ENCODE results near the gene ACTL7B.
"Not testable (repeated sequence)": the region's sequence is repeated elsewhere in the genome, so short reads cannot be mapped to it uniquely, and the experiment has no call there.

The ACTL7B gene, protein sequence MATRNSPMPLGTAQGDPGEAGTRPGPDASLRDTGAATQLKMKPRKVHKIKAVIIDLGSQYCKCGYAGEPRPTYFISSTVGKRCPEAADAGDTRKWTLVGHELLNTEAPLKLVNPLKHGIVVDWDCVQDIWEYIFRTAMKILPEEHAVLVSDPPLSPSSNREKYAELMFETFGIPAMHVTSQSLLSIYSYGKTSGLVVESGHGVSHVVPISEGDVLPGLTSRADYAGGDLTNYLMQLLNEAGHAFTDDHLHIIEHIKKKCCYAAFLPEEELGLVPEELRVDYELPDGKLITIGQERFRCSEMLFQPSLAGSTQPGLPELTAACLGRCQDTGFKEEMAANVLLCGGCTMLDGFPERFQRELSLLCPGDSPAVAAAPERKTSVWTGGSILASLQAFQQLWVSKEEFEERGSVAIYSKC

DNA sequence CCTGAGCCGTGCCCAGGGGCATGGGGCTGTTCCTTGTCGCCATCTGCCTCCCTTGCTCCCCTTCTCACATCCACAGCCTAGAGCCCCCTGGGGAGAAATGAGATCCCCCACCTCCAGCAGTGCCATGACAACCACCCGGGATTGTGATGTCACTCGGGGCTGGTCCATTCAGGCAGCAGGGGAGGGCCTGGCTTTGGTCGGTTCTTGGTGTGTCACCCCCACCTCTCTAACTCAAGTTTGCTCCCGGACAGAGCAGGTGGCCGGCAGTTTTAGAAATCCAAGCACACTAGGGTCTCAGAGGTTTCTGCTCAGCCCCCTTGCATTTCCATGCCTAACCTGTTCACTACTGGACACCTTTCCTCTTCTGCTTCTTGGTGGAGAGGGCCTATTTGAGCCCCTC lies at the start of gene ACTL7B:
ACTL7B (minus strand) TSS at position 99 of the 400 bp plus-strand sequence; CDS start at position 43, 56 bp downstream.
- no peak for DNase-seq

GRCh38 chr9:108905494-108905893 lies 49.7 kb upstream of the ACTL7B start:
- DNase-seq, result no peak

DNA sequence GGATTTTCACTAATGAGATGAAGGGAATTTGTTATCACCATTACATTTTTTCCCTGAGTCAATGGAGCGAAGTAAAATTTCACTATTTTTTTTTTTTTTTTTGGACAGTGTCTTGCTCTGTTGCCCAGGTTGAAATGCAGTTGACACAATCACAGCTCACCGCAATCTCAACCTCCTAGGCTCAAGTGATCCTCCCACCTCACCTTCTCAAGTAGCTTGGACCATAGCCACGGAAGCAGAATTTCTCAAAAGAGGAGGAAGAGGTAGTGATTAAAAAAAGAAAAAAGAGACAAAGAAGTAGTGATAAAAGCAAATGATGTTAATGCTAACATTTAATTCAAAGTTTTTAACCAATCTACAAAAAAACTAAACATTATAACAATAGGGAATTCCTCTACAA lies 48.4 kb upstream of the ACTL7B start:
- no peak for DNase-seq

GRCh38 chr9:108903420-108904103 lies 47.8 kb upstream of the ACTL7B start:
- DNase-seq, result no peak

GRCh38 chr9:108900176-108900575 lies 44.4 kb upstream of the ACTL7B start:
- no peak for DNase-seq

DNA sequence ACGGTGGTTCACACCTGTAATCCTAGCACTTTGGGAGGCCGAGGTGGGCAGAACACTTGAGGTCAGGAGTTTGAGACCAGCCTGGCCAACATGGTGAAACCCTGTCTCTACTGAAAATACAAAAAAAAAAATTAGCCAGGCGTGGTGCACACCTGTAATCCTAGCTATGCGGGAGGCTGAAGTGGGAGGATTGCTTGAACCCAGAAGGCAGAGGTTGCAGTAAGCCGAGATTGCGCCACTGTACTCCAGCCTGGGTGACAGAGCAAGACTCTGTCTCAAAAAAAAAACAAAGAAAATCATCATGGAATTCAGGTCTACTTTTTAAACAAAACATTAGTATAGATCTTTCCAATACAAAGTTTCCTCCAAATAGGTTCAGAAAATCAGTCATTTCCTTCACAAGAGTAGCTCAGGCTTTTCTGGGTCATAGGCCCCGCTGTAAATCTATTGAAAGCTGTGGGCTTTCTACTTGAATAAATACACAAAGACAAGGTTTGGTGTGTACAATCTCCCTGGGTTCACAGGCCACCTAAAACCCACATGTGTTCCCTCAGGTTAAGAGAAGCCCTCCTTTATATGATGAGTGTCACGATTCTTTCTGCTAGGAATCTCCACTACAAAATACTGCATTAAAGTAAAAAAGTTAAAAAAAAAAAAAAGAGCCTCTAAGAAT lies 43.4 kb upstream of the ACTL7B start:
- DNase-seq, result not testable (repeated sequence)

- no peak for DNase-seq
Observed at GRCh38 chr9:108897324-108898096, 41.7 kb upstream of the ACTL7B start.

GRCh38 chr9:108894225-108894997 lies 38.6 kb upstream of the ACTL7B start:
- DNase-seq, result no peak

DNA sequence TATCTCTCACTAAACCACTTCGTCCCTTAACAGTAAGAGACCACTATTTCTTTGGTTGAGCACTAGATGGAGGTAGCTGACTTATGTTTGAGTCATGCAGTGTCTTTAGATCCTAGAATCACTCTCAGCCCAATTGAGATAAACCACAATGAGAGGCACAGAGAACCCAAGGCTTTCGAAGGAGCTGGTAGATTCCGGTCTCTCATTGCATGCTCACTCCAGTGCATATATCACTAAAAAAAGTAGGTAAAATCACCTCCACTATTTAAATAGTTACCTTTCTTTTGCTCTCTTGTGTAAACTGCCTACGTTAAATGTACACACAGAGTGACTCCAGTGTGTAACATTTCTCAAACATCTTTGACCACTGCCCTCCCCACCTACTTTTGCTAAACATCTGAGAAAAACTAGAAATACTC lies 33.9 kb upstream of the ACTL7B start:
- DNase-seq, result no peak

- peak in 1 of 2 experiments; percentile 56 for DNase-seq
Observed at GRCh38 chr9:108886594-108887271, 30.9 kb upstream of the ACTL7B start.

GRCh38 chr9:108885643-108886348 lies 30.0 kb upstream of the ACTL7B start:
- DNase-seq, result peak; percentile 9 to 76

DNA sequence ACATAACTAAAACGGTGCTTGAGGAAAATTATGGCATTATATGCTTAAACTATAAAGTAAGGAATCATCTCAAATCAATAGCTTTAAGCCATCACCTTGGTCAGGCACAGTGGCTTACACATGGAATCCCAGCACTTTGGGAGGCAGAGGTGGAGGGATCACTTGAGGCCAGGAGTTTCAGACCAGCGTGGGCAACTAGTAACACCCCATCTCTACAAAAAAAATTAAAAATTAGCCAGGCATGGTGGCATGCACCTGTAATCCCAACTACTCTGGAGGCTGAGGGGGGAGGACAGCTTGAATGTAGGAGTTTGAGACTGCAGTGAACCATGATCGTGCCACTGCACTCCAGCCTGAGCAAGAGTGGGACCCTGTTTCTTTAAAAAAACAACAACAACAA lies 28.9 kb upstream of the ACTL7B start:
- DNase-seq, result no peak

- DNase-seq, result no peak
Observed at GRCh38 chr9:108883085-108883484, 27.3 kb upstream of the ACTL7B start.

GRCh38 chr9:108882052-108882888 lies 26.5 kb upstream of the ACTL7B start:
- no peak for DNase-seq

GRCh38 chr9:108880738-108881316 lies 25.0 kb upstream of the ACTL7B start:
- DNase-seq, result no peak

- DNase-seq, result no peak
Observed at GRCh38 chr9:108877524-108877923, 21.7 kb upstream of the ACTL7B start.

DNA sequence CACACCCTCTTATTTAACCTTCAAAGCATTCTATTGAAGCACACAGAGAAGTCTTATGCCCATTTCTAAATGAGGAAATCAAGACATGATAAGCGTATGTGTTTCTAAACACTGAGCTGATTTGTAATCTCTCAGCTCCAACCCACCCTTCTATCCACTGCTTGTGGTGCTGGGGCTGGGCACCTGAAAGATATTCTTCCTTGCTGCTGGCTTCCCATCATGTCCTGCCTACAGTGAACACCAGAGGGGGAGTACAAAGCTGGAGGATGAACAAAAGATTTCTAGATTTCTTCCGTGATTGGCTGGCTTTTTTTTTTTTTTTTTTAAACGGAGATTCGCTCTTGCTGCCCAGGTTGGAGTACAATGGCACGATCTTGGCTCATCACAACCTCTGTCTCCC lies 20.6 kb upstream of the ACTL7B start:
- no peak for DNase-seq

GRCh38 chr9:108874058-108874788 lies 18.4 kb upstream of the ACTL7B start:
- DNase-seq, result no peak

Measured in NCI-H446 (cell line).